Activated CD8-positive, alpha-beta memory T cell treated with anti-CD3 and anti-CD28 coated beads for 24 hours (primary cell): ENCODE measurements around the gene KAT8.
A peak's percentile ranks its signal among the peaks of the same experiment; 100 is the strongest.
"Not testable (repeated sequence)": the region's sequence is repeated elsewhere in the genome, so short reads cannot be mapped to it uniquely, and the experiment has no call there.

Experiments
- DNase-seq: peaks from one replicate; pipeline ENCODE4 v3.0.0-alpha.2; 2020

Gene KAT8

GRCh38 chr16:31134091-31134571, 16.7 kb downstream of the KAT8 start:
- no peak for DNase-seq

DNA sequence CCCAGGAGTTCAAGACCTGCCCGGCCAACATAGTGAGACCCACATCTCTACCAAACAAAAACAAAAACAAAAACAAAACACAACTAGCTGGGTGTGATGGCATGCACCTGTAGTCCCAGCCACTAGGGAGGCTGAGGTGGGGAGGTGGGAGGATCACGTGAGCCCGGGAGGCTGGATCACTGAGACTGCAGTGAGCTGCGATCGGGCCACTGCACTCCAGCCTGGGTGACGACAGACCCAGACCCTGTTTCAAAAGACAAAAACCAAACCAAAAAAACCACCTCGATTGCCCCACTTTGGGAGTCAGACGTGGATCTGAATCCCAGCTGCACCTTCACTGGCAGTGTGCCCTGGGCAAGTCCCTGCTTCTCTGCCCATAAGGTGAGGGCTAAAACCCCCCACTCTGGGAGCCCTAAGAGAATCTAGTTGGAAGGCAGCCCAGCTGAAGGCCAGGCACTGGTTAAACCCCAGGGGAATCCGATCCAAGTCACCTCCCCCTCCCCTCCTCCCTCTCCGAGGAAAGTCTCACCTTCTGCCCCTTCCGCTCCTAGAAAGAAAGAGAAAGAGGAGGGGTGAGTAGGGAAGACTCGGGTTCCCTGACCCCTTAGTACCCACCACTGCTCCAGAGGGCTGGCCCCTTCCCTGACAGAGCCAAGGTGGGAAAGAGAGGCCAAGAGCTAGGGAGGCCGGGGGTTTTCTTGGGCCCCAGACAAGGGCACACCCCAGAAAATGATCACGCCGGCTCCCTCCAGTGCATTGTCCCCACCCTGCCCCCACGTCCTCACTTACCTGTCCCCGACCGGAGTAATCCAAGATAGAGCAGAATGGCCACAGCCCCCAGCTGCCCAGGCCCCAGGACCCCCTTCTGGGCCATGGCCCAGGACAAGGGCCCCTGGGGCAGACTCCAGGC, 17.4 kb downstream of the KAT8 start:
- no peak for DNase-seq

DNA sequence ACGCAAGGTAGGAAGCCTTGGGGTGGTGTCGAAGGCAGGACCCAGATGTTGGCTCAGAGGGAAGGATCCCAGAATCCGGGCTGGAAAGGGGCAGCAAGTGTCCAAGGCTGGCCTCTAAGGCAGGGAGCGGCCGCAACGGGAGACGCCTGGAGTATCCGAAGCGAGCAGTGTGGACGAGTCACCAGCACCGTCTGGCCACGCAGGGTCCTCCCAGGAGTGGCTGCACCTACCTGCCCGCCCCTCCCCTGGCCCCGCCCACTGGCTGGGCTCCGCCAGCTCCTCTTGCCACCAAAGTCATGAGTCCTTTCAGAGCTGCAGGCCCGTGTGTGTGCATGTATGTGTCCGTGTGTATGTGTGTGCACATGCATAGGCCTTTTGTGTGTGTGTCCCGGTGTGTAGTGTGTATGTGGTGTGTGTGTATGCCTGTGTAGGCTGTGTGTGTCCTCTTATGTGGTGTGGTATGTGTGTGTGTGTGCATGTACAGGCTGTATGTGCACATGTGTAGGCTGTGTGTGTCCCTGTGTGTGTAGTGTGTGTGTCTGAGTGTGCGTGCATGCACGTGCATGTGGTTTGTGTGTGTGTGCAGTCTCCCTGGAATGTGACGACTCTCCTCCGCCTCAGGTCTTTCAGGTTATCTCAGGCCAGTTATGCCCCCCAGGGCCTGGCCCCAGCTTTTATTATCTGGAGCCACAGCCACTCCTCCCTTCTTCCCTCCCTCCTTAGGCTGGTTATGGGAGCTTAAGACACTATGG, 18.2 kb downstream of the KAT8 start, which contains the start of gene PRSS8:
PRSS8 (minus strand) TSS at position 193 of the 752 bp plus-strand sequence. CDS start 229 bp downstream, outside the sequence.
- DNase-seq, result no peak

GRCh38 chr16:31136287-31136662, 18.8 kb downstream of the KAT8 start:
- no peak for DNase-seq

DNA sequence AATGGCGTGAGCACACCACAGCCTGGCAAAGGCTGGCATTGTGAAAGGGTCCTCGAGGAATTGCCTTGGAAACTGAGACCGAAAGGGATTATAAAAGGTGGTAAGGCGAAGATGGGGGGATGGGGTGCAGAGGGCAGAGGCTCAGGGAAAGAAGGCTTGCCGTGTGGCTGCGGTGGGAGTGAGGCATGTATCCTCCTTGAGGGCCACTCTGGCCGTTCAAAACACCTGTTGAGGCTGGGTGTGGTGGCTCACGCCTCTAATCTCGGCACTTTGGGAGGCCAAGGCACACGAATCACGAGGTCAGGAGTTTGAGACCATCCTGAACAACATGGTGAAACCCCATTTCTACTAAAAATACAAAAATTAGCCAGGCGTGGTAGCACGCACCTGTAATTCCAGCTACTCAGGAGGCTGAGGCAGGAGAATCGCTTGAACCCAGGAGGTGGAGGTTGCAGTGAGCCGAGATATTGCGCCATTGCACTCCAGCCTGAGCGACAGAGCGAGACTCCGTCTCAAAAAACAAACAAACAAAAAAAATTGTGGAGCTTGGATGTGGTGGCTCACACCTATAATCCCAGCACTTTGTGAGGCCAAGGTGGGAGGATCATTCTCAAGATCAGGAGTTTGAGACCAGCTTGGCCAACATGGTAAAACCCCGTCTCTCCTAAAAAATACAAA, 19.5 kb downstream of the KAT8 start:
- DNase-seq, result not testable (repeated sequence)

GRCh38 chr16:31138621-31139578, 21.4 kb downstream of the KAT8 start:
- no peak for DNase-seq

DNA sequence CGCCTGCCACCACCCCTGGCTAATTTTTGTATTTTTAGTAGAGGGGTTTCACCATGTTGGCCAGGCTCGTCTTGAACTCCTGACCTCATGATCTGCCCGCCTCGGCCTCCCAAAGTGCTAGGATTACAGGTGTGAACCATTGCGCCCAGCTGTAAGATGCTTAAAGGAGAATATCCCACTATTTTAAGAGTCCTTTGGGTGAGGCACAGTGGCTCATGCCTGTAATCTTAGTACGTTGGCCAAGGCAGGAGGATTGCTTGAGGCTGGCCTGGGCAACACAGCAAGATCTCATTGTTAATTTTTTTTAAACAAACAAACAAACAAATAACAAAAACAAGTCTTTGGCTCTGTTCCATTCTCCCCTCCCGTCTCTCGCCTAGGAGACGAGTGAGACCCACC, 23.6 kb downstream of the KAT8 start:
- DNase-seq, result not testable (repeated sequence)

- DNase-seq, result peak; percentile 67
Measured at GRCh38 chr16:31141489-31142108, 24.1 kb downstream of the KAT8 start.

DNA sequence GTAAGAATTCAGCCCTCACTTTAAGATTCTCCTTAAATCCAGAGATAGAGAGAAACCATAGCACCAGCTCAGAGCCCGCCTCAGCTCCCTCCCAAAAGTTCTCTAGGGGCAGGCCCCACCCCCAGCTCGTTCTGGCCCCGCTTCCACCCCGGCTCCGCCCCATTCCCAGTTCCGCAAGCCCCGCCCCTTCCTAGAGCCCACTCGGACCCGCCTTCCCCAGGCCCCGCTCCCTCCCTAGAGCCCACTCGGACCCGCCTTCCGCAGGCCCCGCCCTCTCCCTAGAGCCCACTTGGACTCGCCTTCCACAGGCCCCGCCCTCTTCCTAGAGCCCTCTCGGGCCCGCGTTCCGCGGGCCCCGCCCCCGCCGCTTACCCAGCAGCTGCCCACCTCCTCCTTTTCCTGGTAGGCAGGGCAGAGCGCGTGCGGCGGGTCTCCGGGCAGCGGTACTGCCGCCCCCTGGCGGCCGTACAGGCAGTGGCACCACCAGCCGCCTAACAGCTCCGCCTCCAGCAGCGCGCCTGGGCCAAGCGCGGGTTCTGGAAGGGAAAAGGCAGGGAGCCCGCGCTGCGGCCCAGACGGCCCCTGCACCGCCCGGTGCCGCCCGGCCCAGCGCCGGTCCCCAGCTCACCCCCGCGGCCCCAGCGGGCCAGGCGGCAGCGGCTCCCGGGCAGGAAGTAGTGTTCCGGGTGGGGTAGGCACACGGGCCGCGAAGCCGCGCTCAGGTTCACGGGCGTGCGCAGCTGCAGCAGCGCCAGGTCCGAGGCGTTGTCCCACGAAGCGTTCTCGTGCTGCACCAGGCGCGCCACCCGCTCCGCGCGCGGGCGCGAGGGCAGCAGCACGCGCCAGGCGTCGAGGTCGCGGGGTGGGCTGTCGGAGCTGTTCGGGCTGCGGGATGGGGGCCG, 24.9 kb downstream of the KAT8 start:
- peak; percentile 99 for DNase-seq

DNA sequence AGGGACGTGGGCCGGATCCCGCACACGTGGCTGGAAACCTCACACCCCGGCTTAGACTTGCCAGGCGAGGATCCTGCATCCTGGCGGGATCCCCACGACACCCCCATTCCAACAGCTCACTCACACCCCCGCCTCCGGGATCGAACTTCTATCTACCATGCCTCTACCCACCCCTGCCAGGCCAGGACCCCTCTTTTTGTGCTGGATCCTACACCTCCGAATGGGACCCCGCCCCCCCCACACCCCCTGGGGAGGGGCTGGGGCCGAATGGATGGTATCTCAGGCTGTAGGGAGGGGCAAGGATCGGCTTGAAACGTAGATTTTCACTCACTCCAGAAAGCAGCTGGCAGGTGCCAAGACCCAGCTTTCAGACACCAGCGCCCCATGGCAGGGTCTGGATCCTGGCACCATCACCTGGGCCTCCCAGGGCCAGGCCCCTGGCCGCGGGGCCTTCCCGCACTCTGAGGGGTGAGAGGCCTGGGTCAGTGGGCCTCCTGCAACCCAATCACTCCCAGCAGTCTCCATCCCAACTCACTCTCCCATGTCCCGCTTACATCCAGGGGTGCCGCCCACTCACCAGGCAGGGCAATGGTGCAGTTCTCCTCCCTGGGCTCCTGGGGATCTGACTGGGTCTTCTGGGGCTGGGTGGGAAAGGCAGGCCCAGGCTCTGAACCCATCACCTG, 25.7 kb downstream of the KAT8 start:
- peak; percentile 62 for DNase-seq

GRCh38 chr16:31143694-31144148, 26.3 kb downstream of the KAT8 start:
- no peak for DNase-seq

- DNase-seq, result not testable (repeated sequence)
Measured at GRCh38 chr16:31144418-31144817, 27.0 kb downstream of the KAT8 start.

DNA sequence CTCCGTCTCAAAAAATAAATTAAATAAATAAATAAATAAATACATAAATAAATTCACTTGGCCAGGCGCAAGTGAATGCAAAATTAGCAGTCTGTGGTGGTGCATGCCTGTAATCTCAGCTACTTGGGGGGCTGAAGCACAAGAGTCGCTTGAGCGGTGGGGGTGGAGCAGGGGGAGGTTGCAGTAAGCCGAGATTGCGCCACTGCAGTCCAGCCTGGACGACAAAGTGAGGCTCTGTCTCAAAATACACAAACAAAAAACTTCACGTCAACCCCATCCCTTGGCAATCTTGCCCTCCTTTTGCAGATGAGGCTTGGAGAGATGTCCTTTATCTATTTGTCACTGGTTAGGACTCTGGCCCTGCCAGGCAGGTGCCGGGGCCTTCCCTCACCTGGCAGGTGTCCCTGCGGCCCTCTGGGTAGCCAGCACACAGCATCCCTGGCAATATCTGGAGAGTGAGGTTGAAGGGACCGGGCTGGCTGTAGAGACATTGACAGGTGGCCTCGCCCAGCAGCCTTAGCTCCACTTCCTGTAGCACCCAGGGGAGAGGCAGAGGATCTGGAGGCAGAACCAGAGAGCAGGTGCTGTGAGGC, 28.0 kb downstream of the KAT8 start:
- DNase-seq, result no peak

GRCh38 chr16:31147574-31147973, 30.1 kb downstream of the KAT8 start:
- DNase-seq, result no peak

- DNase-seq, result no peak
Measured at GRCh38 chr16:31148281-31148728, 30.8 kb downstream of the KAT8 start.

- DNase-seq, result no peak
Measured at GRCh38 chr16:31148896-31149295, 31.4 kb downstream of the KAT8 start.

- DNase-seq, result no peak
Measured at GRCh38 chr16:31149332-31149731, 31.9 kb downstream of the KAT8 start.

DNA sequence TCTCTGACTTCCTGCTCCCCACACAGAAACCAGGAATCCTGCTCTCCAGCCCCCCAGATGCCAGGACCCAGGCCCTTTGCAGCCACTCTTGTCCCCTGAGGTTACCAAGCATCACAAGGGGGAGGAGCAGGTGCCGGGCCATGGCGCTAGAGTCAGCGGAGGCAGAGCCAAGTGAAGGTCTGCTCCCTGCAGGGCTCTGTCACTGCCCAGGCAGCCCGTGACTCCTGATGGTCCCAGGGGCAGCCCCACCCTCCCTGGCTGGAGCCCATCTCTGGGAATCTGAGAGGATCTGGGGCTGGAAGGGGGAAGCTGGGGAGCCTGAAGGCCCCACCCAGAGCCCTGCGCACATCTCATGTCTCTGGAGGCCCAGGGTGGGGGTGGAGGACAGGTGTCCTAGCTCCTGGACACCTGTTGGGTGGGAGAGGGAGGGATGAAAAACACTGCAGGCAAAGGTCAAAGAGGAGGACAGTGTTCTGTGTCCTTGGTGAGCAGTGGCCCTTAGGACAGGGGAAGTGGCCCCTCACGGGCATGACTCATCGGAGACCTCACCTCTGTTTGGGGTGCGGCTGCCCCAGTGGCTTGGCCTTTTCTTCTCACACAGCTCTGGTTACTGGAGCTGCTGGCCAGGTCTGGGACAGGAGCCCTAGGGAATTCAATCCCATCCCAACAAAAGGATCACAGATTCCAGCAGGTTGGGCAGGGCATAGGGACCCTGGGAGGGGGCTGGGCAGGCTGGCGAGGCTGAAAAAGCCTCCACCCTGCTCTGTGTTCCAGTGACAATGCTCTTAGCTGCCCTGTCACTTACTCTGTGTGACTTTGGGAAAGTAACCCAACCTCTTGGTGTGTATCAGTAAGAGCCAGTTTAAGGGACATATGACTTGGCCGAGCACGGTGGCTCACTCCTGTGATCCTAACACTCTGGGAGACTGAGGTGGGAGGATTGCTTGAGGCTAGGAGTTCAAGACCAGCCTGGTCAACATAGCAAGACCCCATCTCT, 32.7 kb downstream of the KAT8 start, which contains the start of gene PRSS36:
PRSS36 (minus strand) TSS at position 173 of the 997 bp plus-strand sequence; CDS start at position 142, 31 bp downstream.
- DNase-seq, result no peak
